CD4-positive, alpha-beta T cell treated with Interleukin-12 subunit alpha and Interleukin-12 subunit beta, for 1 hour (primary cell): ENCODE results near the gene HIVEP3.

Source experiments
- DNase-seq: peaks from one replicate; pipeline ENCODE4 v3.0.0-alpha.2; 2020

Gene HIVEP3

DNA sequence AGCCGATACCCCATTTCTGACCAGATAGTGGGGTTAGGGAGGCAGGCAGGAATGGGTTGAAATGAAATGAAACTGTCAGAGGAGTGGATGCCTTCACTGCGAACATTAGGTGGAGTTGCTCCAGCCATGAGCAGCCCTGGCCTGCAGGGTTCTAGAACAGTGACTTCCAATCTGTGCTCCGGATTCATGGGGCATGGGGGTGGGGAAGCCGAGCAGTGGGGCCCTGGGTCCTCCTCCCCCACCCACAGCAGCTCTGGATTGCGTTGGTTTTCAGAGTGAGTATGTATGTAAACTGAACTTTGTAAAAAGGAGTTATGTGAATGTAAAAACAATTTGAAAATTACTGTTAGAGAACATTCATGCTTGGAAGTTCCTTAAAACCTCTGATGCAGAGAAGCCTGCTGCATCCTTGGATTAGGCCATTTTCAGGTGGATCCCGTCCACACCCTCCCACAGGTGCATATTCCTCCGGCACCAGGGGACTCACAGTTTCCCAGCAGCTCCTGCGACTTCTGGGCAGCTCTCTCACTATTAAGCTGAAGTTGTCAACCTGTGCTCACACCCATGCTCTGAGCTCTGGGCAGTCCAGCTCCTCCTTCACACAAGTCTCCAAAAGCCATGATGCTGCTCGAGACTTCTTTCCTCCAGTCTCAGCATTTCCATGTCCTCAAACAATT lies 379.8 kb downstream of the HIVEP3 start:
- no peak for DNase-seq

GRCh38 chr1:41537788-41538351 lies 380.9 kb downstream of the HIVEP3 start:
- no peak for DNase-seq

DNA sequence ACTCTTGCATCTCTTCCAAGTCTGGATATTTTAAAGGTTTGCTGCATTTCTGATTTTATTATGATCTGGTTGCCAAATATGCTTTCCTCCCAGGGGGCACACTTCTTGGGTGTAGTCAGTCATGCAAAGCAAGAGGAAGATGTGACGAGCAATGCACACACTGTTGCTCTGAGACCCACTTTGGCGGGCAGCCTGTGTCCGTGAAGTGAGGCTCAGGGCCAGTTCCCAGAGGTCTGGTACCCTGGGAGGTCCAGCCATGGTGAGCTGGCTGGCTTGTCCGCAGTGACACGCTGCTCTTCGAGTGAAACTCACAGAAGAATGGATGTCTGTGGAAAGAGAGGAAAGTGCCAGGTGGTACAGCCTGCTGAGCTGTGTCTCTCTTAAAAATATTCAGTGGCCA lies 381.5 kb downstream of the HIVEP3 start:
- DNase-seq: no peak

GRCh38 chr1:41536361-41536802 lies 382.3 kb downstream of the HIVEP3 start:
- no peak for DNase-seq

GRCh38 chr1:41535716-41536115 lies 383.0 kb downstream of the HIVEP3 start:
- DNase-seq: no peak

DNA sequence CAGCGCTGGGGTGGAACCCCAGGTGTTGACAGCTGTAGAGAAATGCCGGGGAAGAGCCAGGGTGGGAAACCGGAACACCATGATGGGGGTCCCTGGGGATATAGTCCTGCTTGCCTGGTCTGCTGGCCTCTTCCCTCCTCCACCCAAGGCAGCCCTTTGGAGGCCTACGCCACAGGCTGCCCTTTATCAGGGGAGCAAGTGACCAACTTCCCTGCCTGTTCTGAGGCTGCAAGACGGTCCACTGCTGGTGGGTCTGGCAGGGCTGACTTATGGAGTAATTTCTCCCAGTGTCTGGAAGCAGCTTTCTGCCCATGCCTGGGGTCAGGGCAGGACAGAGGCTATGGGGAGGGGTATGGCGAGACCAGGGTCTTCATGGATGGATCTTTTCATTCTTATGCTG lies 383.4 kb downstream of the HIVEP3 start:
- no peak for DNase-seq

DNA sequence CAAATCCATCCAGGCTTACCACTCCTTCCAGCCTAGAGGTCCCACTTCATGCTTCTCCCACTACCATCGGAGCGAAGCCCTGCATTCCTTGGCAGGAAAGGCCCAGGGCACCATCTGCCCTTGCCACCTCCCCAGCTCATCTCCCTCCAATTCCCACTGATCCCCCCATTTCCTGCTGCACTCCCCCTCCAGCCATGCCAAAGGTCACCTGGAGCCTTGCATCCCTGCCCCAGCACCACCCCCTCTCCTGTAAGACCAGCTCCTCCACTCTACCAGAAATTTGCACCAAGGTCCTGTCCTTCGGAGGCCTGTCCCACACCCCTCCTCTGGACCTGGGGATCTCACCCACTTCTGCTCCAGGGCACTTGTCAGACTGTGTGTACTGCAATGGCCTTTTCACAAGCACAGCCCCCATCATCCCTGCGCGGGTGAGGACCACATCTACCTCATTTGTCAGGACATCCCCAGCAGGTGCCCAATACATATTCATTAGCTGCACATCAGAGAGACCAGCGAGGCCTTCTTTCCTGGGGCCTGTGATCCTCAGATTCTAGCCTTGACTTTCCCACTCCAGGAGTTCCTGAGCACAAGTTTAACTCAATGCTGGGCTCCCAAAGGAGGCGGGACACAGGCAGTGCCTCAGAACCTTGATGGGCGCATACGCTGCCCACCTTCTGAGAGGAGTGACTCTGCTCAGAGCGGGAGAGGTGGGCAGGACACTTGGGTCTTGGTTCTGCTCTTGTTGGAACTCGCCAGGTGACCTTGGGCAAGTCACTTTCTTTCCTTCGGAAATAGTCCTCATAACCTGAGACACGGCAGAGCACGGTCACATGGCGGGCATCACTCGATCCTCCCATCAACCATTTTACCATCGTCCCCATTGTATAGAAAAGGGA lies 384.3 kb downstream of the HIVEP3 start:
- DNase-seq: no peak

DNA sequence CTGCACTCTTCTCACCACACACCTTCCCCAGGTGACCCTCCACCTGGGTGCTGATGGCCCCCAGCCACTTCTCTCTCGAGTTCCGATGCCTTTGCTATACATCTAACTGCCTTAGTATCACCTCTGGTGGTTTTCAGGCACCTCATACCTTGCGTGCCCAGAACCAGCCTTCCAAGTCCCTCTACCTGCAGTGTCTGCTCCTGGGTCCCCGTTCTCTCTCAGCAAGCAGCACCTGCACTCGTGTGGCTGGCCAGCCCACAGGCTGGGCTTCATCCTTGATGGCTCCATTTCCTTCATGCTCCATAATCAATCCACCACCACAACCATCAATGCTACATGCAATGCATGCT lies 385.0 kb downstream of the HIVEP3 start:
- no peak for DNase-seq

DNA sequence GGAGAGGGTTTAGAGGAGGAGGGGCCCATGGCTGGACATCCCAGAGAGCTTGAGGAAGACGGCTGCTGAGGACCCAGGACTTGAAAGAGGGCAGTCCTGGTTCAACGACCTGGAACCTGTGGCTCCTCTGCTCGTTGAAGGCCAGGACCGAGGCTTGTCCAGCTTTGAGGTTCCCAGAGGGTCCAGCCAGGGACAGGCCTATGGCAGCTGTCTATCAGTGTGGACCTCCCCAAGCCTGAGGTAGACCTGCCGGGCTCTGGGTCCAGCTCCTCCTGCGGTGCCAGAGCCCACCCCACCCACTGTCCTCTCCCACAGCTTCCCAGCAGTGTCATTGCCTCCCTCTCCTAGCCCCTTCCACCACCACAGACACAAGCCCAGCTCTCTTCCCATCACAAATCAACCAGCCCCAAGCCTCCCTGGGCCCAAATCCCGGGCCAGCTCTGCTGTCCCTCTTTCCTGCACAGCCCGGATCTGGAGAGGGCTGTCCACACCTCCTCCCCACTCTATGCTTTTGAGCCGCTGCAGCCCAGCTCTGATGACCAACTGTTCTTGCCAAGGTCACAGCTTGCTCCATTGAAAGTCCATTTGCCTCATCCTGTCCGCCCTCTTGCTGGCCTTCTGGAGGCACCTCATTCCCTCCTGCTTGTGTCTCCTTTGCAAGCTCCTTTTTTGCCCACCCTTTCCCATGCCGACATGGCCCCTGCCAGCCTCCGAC lies 385.5 kb downstream of the HIVEP3 start:
- no peak for DNase-seq

DNA sequence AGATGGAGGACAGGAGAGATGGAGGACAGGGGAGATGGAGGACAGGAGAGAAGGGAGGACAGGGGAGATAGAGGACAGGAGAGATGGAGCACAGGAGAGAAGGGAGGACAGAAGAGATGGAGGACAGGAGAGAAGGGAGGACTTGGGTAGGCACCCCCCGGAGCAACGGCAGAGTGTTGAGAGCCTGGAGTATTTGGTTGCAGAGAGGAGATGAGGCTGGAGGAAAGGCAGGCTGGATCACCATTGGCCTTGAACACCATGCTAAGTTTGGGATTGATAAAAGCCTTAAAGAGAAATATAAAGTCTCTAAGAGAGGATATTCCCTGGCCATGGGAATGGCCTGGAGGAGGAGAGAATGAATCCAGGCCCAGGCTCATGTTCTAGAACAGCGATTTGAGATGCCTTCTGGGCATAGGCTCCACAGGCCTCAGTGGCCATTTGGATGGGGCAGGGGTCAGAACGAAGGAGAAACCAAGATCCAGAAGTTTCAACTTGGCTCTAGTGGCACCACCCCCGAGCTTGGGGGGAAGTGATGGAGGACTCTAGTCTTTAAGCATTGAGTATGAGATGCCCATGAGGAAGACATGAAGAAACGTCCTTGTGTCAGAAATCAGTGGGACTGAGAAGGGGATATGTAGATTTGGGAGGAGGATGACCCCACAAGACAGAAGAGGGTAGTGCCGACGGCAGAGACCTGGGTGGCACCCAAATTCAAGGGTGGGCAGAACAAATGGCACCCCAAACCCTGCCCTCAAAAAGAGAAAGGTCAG lies 386.3 kb downstream of the HIVEP3 start:
- no peak for DNase-seq

- DNase-seq: no peak
These were observed 388.3 kb downstream of the HIVEP3 start for GRCh38 chr1:41530411-41530810.

DNA sequence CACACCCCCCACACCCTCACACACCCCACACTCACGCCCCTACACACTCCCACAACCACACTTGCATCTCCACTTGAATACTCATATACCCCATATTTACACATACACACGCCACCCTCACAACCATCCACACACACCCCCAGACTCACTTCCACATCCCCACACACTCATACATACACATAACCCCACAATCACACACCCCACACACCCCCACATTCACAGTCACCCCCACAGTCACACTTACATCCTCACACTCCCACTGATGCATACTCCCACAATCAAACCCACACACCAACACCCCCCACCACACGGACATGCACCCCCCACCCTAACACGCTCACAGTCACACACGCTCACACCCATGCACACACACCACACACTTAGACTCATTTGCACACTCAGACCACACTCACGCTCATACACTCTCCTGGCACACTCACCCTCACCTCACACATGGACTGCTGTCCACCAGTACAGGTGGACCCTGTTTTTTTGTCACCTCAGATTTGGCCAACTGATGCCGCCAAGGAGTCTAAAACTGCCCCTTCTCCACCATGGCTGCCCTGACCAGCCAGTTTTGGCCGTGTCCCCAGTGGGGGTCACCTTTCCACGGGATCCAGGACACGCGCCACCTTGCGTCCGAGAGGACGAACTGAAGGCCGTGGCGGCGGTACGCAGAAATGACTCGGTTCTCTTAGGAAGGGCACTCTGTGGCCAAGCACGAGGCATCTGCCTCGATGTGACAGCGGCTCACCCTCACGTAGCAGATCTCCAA lies 388.9 kb downstream of the HIVEP3 start:
- no peak for DNase-seq

DNA sequence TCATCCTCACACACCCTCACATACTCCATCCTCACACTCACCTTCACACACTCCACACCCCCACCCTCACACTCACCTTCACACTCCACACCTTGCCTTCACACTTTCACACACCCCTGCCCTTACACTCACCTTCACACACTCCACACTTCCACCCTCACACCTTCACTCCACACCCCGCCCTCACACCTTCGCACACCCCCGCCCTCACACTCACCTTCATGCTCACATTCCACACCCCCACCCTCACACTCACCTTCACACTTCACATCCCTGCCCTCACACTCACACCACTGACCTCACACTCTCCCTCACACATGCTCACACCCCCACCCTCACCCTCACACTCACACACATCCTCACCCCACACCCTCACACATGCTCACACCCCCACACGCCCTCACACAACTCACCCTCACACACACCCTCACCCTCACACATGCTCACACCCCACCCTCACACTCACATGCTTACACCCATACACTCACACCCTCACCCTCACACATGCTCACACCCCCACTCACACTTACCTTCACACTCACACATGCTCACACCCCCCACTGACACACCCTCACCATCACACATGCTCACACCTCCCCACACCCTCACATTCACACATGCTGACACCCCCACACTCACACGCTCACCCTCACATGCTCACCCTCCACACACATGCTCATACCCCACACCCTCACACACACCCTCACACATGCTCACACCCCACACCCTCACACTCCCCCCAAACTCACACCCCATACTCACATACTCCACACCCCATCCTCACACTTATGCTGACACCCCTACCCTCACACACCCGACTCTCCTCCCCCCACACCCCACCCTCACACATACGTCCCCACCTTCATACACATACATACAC lies 389.8 kb downstream of the HIVEP3 start:
- DNase-seq: no peak

DNA sequence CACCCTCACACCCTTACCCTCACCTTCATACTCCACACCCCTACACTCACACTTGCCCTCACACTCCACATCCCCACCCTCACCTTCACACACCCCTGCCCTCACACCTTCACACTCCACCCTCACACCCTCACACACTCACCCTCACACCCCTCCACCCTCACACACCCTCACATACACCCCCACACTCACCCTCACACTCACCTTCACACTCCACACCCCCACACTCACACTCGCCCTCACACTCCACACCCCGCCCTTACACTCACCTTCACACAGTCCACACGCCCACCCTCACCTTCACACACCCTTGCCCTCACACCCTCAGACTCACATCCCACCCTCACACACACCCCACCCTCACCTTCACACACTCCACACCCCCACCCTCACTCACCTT lies 390.6 kb downstream of the HIVEP3 start:
- DNase-seq: no peak

DNA sequence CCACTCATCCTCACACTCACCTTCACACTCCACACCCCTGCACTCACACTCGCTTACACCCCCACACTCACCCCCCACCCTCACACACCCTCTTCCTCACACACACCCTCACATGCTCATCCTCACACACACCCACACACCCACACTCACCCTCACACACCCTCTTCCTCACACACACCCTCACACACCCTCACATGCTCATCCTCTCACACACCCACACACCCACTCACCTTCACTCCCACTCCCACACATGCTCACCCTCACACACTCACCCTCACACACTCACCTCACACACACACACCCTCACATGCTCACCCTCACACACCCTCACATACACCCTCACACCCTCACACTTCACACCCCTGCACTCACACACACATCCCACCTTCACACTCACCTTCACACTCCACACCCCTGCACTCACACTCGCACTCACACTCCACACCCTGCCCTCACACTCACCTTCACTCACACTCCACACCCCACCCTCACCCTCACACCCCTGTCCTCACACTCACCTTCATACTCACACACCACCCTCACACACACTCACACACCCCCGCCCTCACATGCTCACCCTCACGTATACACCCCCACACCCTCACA lies 391.7 kb downstream of the HIVEP3 start:
- no peak for DNase-seq

DNA sequence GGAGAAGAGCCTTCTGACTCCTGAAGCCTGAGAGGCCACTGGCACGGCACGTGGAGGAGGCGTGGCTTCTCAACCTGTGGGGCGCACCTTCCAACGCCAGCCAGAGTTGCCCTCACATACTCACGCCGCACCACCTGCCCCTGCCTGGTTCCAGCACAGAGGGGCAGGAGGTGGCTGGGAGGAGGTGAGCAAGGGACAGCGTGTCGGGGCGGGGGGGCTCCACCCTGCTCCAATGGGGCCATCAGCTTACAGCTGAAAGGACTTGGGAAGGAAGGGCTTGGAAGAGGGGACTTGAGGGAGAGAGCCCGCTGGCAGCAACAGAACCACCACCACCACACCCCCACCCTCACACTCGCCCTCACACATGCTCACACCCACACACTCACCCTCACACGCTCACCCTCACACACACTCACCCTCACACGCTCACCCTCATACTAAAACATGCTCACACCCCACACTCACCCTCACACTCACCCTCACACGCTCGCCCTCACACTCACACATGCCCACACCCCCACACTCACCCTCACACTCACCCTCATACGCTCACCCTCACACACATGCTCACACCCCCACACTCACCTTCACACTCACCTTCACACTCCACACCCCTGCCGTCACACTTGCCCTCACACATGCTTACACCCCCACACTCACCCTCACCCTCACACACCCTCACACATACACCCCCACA lies 392.7 kb downstream of the HIVEP3 start:
- DNase-seq: no peak

DNA sequence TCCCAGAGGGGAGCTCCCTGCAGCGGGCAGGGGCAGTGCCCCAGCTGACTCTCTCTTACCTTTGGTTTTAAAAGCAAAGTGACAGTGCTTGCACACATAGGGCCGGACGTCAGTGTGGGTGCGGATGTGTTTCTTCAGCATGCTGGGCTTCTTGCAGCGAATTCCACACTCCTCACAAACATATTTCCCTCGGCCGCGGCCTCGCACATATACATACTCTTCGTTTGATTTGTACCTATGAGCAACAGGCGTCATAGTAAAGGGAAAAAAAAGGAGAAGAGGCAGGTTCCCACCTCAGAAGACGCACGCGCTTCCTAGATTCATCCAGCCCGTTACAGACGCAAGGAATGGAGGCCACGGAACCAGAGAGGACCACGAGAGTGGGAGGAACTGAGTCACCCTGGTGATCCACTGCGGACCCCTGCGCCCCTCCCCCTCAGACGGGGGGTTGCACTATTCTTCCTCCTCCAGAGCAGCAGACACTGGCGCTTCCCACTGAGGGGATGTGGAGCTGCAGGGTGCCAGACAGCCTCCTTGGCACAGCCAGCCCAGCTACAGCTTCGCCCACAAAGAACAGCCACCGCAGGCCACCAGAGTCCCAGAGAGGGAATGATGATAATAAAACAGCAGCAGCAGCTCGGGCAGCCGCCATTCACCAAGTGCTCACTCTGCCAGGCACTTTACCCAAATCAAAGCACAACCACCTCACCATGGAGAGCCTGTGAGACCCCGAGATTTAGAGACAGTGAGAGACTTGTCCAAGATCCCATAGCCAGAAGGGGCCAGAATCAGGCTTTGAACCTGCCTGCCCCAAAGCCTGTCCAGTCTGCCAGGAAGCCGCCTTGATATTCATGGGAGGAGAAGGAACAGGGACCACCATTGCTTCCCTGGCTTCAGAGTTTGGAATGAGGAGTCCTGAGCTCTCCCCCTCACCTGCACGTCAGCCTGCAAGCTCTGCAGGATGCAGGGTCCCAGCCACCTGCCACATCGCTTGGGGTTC lies 393.7 kb downstream of the HIVEP3 start:
- no peak for DNase-seq

DNA sequence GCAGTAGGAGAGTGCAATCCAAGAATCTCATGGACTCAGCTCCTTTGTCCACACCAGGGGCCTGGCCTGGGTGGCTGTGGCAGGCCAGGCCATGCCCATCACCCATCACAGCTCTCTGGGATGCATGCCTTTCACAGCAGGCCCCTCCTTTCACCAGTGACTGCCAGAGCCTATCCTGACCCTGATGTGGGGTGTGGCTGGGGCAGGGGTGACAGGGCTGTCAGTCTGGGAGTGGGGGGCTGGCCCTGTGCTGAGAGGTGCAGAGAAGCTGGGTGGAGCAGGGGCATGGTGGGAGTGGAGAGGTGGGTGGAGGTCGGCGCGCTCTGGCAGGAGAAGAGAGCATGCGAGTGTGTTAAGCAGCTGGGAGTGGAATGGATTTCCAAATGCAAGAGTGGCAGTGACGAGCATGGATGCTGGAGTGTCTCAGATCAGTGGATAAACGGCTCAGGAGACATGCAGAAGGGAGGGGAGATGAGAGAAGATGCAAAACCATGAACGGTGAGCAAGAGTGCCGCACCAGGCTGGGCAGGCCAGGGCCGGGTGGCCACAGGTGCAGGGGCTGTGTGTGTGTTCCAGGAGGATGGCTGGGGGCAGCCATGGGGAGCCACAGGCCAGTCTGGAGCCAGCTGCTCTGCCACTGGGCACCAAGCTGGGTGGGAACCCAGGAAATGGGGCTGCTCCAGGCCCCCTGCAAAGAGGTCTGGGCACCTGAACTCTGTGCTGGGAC lies 394.6 kb downstream of the HIVEP3 start:
- DNase-seq: no peak
